Thoracic aorta (tissue), 2 donors: ENCODE results near the gene FOXL2NB. TPM values are rescaled to one million over a fixed set of nuclear protein-coding genes. Genes with fewer than 3 reads are reported as not detected.

Experiments
- ATAC-seq: fragments of 150-250 bp; one replicate; pipeline ENCODE4 v1.8.0; 2017; ENCODE audit warnings: low read depth; ENCODE audit not compliant: insufficient number of reproducible peaks, low FRiP score
- DNase-seq: peaks from one replicate; pipeline ENCODE4 v3.0.0-alpha.2; 2020; ENCODE audit warnings: low spot score
- H3K27ac ChIP-seq, 2 donors: fragments of 200-600 bp; sonication (generic); 1 replicate in 1 of 2; 2 replicates in 1 of 2; pipeline ENCODE4 v1.5.1; 2016; ENCODE audit warnings: mild to moderate bottlenecking in 2 of 2, moderate library complexity in 2 of 2
- H3K27me3 ChIP-seq: fragments of 200-600 bp; sonication (generic); replicated peaks from 2 replicates; pipeline ENCODE4 v1.6.0; 2016; ENCODE audit warnings: mild to moderate bottlenecking; ENCODE audit not compliant: insufficient read depth
- H3K36me3 ChIP-seq: fragments of 200-600 bp; sonication (generic); one replicate; pipeline ENCODE4 v1.5.1; 2016
- H3K4me1 ChIP-seq, 2 donors: fragments of 200-600 bp; sonication (generic); 1 replicate in 1 of 2; 2 replicates in 1 of 2; pipeline versions ENCODE4 v1.5.1 to v1.6.0; 2016; ENCODE audit warnings: low read depth in 2 of 2, mild to moderate bottlenecking in 1 of 2; ENCODE audit not compliant: control insufficient read depth in 1 of 2
- H3K4me3 ChIP-seq: fragments of 200-600 bp; sonication (generic); 2 replicates; pipeline ENCODE4 v1.5.1; 2016; ENCODE audit warnings: mild to moderate bottlenecking
- H3K9me3 ChIP-seq: fragments of 200-600 bp; sonication (generic); 2 replicates; pipeline ENCODE4 v1.5.1; 2016
- CTCF ChIP-seq: fragments of 200-600 bp; sonication (generic); IDR thresholded peaks from one replicate; pipeline ENCODE4 v1.5.1; 2019; ENCODE audit warnings: antibody characterized with exemption
- total RNA-seq, 2 donors: library from RNA; depleted of rRNA; stranded (reverse); fragments of >200 nt; gene quantifications; one replicate each; pipeline versions ENCODE4 v1.1.0 to v1.2.3, GENCODE V29; 2016

FOXL2NB gene
- total RNA-seq, 2 donors from 2014 or later, result not detected

GRCh38 chr3:138939561-138940241 lies 7.3 kb upstream of the FOXL2NB start:
- Histone ChIP-seq H3K9me3 (no peaks in the 10 kb centered on the region), H3K27me3 (peaks cover 68% of the 10 kb centered on the region), H3K4me3 (no peak overlapping the region), H3K36me3 (no peaks in the 10 kb centered on the region), H3K27ac (peak overlapping the region in 1 of 2 donors; percentile 11), H3K4me1 (peaks cover 28 to 45% of the 10 kb centered on the region in 2 donors)
- TF ChIP-seq CTCF, result no peak
- ATAC-seq (no peak), DNase-seq (no peak)

GRCh38 chr3:138940446-138940845 lies 6.6 kb upstream of the FOXL2NB start:
- H3K27me3 ChIP-seq, result peaks cover 70% of the 10 kb centered on the region

GRCh38 chr3:138941259-138941885 lies 5.6 kb upstream of the FOXL2NB start:
- no peak overlapping the region for H3K27ac ChIP-seq
- no peaks in the 10 kb centered on the region for H3K36me3 ChIP-seq
- H3K4me3 ChIP-seq, result no peak overlapping the region
- H3K9me3 ChIP-seq, result no peaks in the 10 kb centered on the region
- ATAC-seq (no peak), DNase-seq (no peak)
- peaks cover 74% of the 10 kb centered on the region for H3K27me3 ChIP-seq
- peaks cover 30 to 51% of the 10 kb centered on the region in 2 donors for H3K4me1 ChIP-seq
- TF ChIP-seq CTCF, result no peak

More at GRCh38 chr3:138940446-138940845, 6.6 kb upstream of the FOXL2NB start:
- no peak for ATAC-seq
- H3K27ac ChIP-seq, result no peak overlapping the region
- DNase-seq, result no peak
- H3K9me3 ChIP-seq, result no peaks in the 10 kb centered on the region
- no peak overlapping the region for H3K4me3 ChIP-seq
- no peaks in the 10 kb centered on the region for H3K36me3 ChIP-seq
- TF ChIP-seq CTCF, result no peak
- peaks cover 34 to 52% of the 10 kb centered on the region in 2 donors for H3K4me1 ChIP-seq

GRCh38 chr3:138942271-138942670 lies 4.7 kb upstream of the FOXL2NB start:
- no peak overlapping the region for H3K27ac ChIP-seq
- TF ChIP-seq CTCF, result no peak
- DNase-seq (no peak), ATAC-seq (no peak)
- peaks cover 72% of the 10 kb centered on the region for H3K27me3 ChIP-seq
- no peaks in the 10 kb centered on the region for H3K36me3 ChIP-seq
- no peaks in the 10 kb centered on the region for H3K9me3 ChIP-seq
- H3K4me3 ChIP-seq, result no peak overlapping the region
- H3K4me1 ChIP-seq, result peaks cover 32 to 51% of the 10 kb centered on the region in 2 donors

- Histone ChIP-seq H3K4me3 (no peak overlapping the region), H3K9me3 (no peaks in the 10 kb centered on the region), H3K27ac (peak overlapping the region in 1 of 2 donors; percentile 18), H3K36me3 (no peaks in the 10 kb centered on the region), H3K4me1 (peaks cover 28 to 45% of the 10 kb centered on the region in 2 donors), H3K27me3 (peaks cover 65% of the 10 kb centered on the region)
- ATAC-seq (no peak), DNase-seq (no peak)
- no peak for TF ChIP-seq CTCF
Measured at GRCh38 chr3:138942861-138943623, 4.0 kb upstream of the FOXL2NB start.
